HG02981 (cell line): Measurements from ENCODE around the gene CISD2.
"Not testable (repeated sequence)": the region's sequence is repeated elsewhere in the genome, so short reads cannot be mapped to it uniquely, and the experiment has no call there.

ENCODE experiments used
- ATAC-seq: cut with Tn5 transposase; IDR thresholded peaks from one replicate; pipeline ENCODE4 v1.9.1; 2021; ENCODE audit warnings: mild to moderate bottlenecking, moderate library complexity; ENCODE audit not compliant: unreplicated experiment

The CISD2 gene

GRCh38 chr4:102849579-102850104, 19.1 kb upstream of the CISD2 start:
- ATAC-seq: no peak

- ATAC-seq: no peak
Measured at GRCh38 chr4:102850370-102850769, 18.4 kb upstream of the CISD2 start.

GRCh38 chr4:102858828-102859464, 9.8 kb upstream of the CISD2 start:
- no peak for ATAC-seq

GRCh38 chr4:102860611-102861324, 8.0 kb upstream of the CISD2 start:
- ATAC-seq: no peak

- no peak for ATAC-seq
Measured at GRCh38 chr4:102862016-102862415, 6.8 kb upstream of the CISD2 start.

GRCh38 chr4:102862747-102863146, 6.0 kb upstream of the CISD2 start:
- ATAC-seq: no peak

DNA sequence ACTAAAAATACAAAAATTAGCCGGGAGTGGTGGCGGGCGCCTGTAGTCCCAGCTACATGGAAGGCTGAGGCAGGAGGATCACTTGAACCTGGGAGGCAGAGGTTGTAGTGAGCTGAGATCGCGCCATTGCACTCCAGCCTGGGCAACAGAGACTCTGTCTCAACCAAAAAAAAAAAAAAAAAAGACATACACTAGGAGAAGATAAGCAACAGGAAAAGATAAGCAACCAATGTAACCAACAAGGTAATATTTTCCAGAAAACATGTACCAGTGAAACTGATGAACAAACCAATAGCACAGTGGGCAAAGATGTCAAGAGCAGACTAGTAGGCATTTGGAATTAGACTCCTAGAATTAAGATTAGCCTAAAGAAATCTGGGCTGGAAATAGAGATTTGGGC, 3.5 kb upstream of the CISD2 start:
- not testable (repeated sequence) for ATAC-seq

GRCh38 chr4:102867278-102868152, 1.3 kb upstream of the CISD2 start:
- no peak for ATAC-seq

GRCh38 chr4:102868153-102868780, 525 bp upstream of the CISD2 start:
- no peak for ATAC-seq

DNA sequence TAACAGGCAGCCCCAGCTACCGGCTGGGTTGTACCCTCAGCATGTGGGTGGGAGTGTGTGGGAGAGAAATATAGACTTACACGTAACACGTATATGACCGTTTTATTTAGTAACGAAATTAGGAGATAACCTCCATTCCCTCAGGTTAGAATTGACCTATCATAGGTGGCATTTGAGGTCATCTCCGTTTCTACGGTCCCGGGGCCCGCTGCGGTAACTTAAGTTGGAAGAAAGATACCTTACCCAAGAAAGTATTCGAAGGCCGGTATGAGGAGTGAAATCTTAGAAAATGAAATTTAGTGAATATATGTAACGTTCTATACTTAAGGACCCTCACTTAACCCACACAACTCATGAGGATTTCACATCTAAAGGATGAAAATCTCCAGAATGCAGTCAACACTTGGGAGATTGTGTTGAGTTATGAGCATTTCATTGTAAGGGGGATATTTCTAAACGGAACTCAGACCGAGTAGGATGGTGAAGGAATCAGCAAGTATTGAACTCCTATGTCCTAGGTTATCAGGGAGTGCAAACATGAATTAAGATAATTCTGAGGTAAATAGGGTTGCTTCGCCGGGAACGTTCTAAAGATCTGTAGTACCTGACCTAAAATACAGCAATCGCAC, 891 bp downstream of the CISD2 start:
- ATAC-seq: no peak

GRCh38 chr4:102871772-102872171, 3.0 kb downstream of the CISD2 start:
- no peak for ATAC-seq

DNA sequence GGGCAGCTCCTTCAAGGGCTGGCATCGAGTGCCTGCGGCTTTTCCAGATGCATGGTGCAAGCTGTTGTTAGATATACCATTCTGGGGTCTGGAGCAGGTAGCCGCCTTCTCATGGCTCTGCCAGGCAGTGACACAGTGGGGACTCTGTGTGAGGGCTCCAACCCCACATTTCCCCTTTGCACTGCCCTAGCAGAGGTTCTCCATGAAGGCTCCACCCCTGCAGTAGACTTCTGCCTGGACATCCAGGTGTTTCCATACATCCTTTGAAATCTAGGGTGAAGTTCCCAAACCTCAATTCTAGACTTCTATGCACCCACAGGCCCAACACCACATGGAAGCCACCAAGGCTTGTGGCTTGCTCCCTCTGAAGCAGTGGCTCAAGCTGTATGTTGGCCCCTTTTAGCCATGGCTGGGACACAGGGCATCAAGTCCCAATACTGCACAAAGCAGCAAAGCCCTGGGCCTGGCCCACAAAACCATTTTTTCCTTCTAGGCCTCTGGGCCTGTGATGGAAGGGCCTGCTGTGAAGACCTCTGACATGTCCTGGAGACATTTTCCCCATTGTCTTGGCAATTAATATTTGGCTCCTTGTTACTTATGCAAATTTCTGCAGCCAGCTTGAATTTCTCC, 8.8 kb downstream of the CISD2 start:
- not testable (repeated sequence) for ATAC-seq

DNA sequence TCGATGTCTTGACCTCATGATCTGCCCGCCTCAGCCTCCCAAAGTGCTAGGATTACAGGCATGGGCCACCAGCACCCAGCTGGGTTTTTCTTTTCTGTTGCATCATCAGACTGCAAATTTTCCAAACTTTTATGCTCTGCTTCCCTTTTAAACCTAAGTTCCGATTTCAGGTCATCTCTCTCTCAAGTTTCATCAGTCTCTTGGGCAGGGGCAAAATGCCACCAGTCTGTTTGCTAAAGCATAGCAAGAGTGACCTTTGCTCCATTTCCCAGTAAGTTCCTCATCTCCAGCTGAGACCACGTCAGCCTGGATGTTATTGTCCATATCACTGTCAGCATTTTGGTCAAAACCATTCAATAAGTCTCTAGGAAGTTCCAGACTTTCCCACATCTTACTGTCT, 9.6 kb downstream of the CISD2 start:
- ATAC-seq: not testable (repeated sequence)

GRCh38 chr4:102878901-102879300, 10.1 kb downstream of the CISD2 start:
- ATAC-seq: no peak

DNA sequence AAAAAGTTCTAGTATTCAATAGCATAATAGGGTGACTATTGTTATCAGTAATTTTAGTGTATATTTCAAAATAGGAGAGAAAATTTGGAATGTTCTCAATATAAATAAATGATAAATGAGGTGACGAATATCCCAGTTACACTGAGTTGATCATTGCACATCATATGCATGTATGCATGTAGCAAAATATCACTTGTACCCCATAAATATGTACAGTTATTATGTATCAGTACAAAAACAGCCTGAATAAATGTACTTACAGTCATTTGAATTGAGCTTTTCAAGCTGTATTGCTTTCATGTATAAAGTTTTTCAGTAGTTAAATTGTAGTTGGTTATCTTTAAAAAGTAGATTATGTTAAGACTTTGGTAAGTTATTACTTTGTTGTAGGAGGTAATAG, 12.6 kb downstream of the CISD2 start:
- ATAC-seq: no peak

DNA sequence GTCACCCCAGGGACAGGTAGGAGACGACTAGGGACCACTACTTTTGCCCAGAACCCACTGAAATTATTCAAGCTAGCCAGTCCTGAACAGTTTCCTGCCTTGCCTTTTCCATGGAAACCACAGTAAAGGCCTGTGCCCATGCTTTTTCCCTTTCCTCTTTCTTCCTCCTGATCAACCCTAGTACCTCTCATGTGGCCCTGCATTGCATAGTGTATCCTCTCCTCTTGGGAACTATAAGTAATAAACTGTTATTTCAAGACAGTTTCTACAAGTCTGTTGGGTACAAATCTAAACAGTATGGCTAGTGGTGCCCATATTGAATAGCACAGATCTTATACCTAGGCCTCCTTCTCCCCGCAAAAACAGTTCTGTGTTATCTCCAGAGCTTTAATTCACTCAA, 14.5 kb downstream of the CISD2 start:
- ATAC-seq: no peak

GRCh38 chr4:102888570-102888969, 19.8 kb downstream of the CISD2 start:
- not testable (repeated sequence) for ATAC-seq

DNA sequence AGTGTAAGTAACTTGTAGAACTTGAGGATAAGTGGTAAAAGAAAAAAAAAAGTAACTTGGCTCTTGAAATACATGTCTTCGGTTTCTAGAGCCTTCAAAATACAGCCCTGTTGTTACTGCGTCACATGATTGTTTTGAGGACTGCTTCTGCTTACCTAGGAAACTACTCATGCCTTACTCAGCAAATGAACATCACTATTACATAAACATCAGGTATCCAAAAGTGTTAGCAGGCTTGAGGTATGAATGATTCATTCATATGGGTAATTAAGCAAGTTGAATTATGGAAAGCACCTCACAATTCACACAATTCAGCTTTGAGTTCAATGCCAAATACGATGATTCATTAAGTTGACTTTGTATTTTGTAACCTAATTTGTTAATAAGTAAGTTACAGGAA, 21.1 kb downstream of the CISD2 start:
- not testable (repeated sequence) for ATAC-seq

DNA sequence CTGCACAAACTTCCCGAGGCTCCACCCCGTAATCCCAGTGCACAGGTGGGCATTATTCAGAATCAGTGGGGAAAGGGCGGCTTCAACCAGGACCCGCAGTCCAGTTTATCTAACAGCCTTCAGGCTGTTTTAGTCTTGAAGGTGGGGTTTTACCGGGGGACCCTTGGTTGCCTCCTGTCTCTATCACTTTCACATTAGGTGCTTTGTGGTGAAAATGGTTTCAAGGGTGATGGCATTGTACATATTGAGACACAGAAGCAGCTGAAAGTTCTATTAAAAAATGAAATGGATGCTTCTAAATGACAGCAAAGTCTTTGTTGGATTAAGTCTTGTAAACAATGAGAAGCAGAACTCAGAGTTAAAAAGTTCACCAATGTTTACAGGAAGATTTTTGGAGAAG, 27.8 kb downstream of the CISD2 start:
- ATAC-seq: not testable (repeated sequence)

GRCh38 chr4:102897610-102898009, 28.8 kb downstream of the CISD2 start:
- not testable (repeated sequence) for ATAC-seq
